Transverse colon (tissue), 4 donors: ENCODE results near the gene PTPRF. TPM values are rescaled to one million over a fixed set of nuclear protein-coding genes. Genes with fewer than 3 reads are reported as not detected.

Experiments used
- DNase-seq: peaks from one replicate; pipeline ENCODE4 v3.0.0-alpha.2; 2019
- H3K27ac ChIP-seq, 4 donors: fragments of 200-600 bp; sonication (generic); 2 replicates each; pipeline ENCODE4 v1.5.1; 2016 to 2018; ENCODE audit warnings: inconsistent platforms in 4 of 4
- H3K27me3 ChIP-seq: fragments of 200-600 bp; sonication (generic); 2 replicates; pipeline ENCODE4 v1.5.1; 2017; ENCODE audit warnings: inconsistent platforms
- H3K36me3 ChIP-seq, 4 donors: fragments of 200-600 bp; sonication (generic); 2 replicates each; pipeline ENCODE4 v1.5.1; 2017 to 2019; ENCODE audit warnings: inconsistent platforms in 4 of 4
- H3K4me1 ChIP-seq, 4 donors: fragments of 200-600 bp; sonication (generic); 2 replicates each; pipeline ENCODE4 v1.5.1; 2017 to 2020; ENCODE audit warnings: inconsistent platforms in 4 of 4
- H3K4me3 ChIP-seq, 4 donors: fragments of 200-600 bp; sonication (generic); 1 replicate in 1 of 4; 2 replicates in 3 of 4; pipeline versions ENCODE4 v1.5.1 to v1.6.1; 2017 to 2019; ENCODE audit warnings: inconsistent platforms in 4 of 4
- H3K9me3 ChIP-seq, 2 donors: fragments of 200-600 bp; sonication (generic); 2 replicates each; pipeline ENCODE4 v1.5.1; 2017 to 2019; ENCODE audit warnings: inconsistent platforms in 2 of 2
- EP300 ChIP-seq: sonication (generic); formaldehyde crosslinking; IDR thresholded peaks from one replicate; pipeline ENCODE4 v1.6.1; 2017; ENCODE audit warnings: antibody characterized with exemption, low read depth
- POLR2A ChIP-seq: fragments of 450-650 bp; IDR thresholded peaks from one replicate; pipeline ENCODE4 v1.6.1; 2016; ENCODE audit warnings: antibody characterized with exemption, mild to moderate bottlenecking, moderate library complexity
- POLR2AphosphoS5 ChIP-seq, 3 donors: sonication (generic); formaldehyde crosslinking; IDR thresholded peaks; one replicate each; pipeline ENCODE4 v1.6.1; 2016; ENCODE audit warnings: antibody characterized with exemption in 3 of 3
- WGBS, 2 donors: methylation state at CpG; one replicate each; pipeline ENCODE4 v1.1.5; 2018; ENCODE audit warnings: low coverage in 1 of 2; 5-methylcytosine and 5-hydroxymethylcytosine counted together
- in situ Hi-C, 4 donors: fragments of 200-750 bp; cut with MboI; loops; one replicate each; pipeline versions ENCODE4 v1.15.0 to v1.15.1; 2017; ENCODE audit warnings: low sequenced_read_pairs in 3 of 4, low pct_ligation_motif_present in 1 of 4, low pct_unique_long_range_greater_than_20kb in 1 of 4
- intact Hi-C: fragments of 100-400 bp; cut with DNase I; formaldehyde crosslinking; loops from one replicate; pipeline ENCODE4 v1.15.1; 2023; ENCODE audit warnings: low total_unique reads
- total RNA-seq, 4 donors: library from RNA; depleted of rRNA; stranded (reverse); fragments of >200 nt; gene quantifications; one replicate each; pipeline ENCODE4 v1.1.0, GENCODE V29; 2016
- TF ChIP-seq, protein P1 (sequence below), 5 experiments: fragments of 200-600 bp in 3 of 5; fragments of 450-650 bp in 2 of 5; sonication (generic) in 3 of 5; IDR thresholded peaks; 1 replicate in 2 of 5; 2 replicates in 3 of 5; pipeline ENCODE4 v1.5.1; 2016 to 2017; ENCODE audit warnings: antibody characterized with exemption in 5 of 5, inconsistent platforms in 3 of 5, mild to moderate bottlenecking in 2 of 5, moderate library complexity in 1 of 5

Gene PTPRF
- total RNA-seq, 4 donors from 2014 or later: 278 to 549 (median 404) TPM

DNA sequence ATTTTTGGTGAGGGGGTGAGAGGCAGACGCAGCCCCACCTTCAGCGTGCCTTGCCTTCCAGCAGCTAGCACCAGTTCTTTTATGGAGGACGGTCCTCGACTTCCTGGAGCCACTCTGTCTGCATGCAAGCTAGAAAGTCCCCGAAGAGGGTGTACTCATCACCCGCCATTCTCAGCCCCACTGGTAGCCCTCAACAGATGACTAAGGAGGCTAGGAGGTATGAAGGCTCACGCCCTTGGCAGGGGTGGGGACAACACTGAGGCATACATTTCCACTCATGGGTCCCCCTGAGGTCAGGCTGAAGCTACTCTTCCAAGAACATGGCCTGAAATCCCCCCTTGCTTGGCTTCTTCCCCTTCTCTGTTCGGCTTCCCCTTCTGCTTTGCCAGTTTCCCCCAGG lies 8.9 kb upstream of the PTPRF start:
- no peak overlapping the region for H3K4me3 ChIP-seq
- peaks cover 6% of the 10 kb centered on the region for H3K27me3 ChIP-seq
- 67 to 92% methylated on average over 4 to 8 of the region's 8 CpGs for WGBS, 2 donors
- peaks cover 0 to 27% (median 8%) of the 10 kb centered on the region in 4 donors for H3K4me1 ChIP-seq
- in situ Hi-C loops: no loop called here
- H3K27ac ChIP-seq: no peak overlapping the region
- no peaks in the 10 kb centered on the region for H3K36me3 ChIP-seq
- intact Hi-C loops: loop anchor here (10.0 kb wide), 1 partner anchor 523 kb away; no protein-coding TSS in a partner anchor
- no peak for DNase-seq
- TF ChIP-seq, protein P1, sequence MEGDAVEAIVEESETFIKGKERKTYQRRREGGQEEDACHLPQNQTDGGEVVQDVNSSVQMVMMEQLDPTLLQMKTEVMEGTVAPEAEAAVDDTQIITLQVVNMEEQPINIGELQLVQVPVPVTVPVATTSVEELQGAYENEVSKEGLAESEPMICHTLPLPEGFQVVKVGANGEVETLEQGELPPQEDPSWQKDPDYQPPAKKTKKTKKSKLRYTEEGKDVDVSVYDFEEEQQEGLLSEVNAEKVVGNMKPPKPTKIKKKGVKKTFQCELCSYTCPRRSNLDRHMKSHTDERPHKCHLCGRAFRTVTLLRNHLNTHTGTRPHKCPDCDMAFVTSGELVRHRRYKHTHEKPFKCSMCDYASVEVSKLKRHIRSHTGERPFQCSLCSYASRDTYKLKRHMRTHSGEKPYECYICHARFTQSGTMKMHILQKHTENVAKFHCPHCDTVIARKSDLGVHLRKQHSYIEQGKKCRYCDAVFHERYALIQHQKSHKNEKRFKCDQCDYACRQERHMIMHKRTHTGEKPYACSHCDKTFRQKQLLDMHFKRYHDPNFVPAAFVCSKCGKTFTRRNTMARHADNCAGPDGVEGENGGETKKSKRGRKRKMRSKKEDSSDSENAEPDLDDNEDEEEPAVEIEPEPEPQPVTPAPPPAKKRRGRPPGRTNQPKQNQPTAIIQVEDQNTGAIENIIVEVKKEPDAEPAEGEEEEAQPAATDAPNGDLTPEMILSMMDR (IDR thresholded peaks at IDR 0.05): no peak
- TF ChIP-seq EP300 (no peak), POLR2A (no peak), POLR2AphosphoS5 (IDR thresholded peaks at IDR 0.05) (no peak)
- H3K9me3 ChIP-seq: no peaks in the 10 kb centered on the region

DNA sequence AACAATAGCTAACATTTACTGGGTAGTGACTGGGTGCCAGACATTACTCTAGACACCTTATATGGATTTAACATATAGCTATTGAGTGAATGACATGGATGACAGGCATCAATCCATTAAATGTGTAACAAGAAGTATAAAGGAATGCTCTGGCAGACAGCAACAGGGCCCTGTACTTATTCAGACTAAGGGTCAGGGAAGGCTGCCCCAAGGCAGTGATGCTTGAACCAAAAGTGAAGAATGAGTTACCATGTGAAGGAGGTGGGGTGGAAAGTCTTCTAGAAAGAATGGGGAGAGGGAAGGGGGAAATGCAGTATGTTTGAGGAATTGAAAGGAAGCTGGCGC lies 8.3 kb upstream of the PTPRF start:
- H3K4me1 ChIP-seq: peaks cover 0 to 27% (median 8%) of the 10 kb centered on the region in 4 donors
- in situ Hi-C loops (no loop called here), intact Hi-C loops (loop anchor here (10.0 kb wide), 1 partner anchor 522 kb away; no protein-coding TSS in a partner anchor)
- no peaks in the 10 kb centered on the region for H3K36me3 ChIP-seq
- TF ChIP-seq POLR2A: no peak
- TF ChIP-seq EP300: no peak
- TF ChIP-seq, protein P1 (IDR thresholded peaks at IDR 0.05): no peak
- no peak for TF ChIP-seq POLR2AphosphoS5 (IDR thresholded peaks at IDR 0.05)
- peaks cover 6% of the 10 kb centered on the region for H3K27me3 ChIP-seq
- H3K9me3 ChIP-seq: no peaks in the 10 kb centered on the region
- no peak overlapping the region for H3K4me3 ChIP-seq
- no peak for DNase-seq
- 83 to 94% methylated on average over 1 of the region's 1 CpG for WGBS, 2 donors
- peak overlapping the region; percentile 44 to 75 (median 56) for H3K27ac ChIP-seq

DNA sequence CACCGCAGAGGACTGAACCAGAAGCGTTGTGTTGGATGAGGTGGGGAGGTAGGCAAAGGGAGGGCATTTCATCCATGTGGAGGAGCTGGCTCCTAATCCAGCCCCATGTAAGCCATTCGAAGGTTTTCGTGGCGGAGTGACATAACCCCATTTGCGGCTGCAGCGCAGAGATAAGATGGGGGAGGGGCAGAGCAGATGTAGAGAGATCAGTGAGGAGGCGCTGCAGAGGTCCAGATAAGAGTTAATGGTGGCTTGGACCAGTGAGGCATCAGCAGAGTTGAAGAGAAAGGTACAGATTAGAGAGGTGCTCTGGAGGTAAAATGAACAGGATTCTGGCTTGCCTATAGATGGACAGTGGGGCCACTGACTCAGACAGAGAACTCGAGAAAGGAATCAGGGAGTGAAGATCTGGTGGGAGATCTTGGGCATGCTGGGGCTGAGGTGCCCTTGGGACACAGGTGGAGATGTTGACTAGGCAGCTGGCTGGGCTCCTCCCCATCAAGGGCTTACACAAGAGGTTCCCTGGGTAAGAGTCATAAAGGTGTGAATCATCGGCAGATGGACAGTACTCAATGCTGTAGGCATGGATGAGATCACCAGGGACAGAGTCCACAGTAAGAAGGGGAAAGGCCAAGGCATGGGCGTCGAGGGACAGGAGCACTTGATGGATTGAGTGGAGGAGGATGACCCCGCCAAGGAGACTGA lies 7.8 kb upstream of the PTPRF start:
- in situ Hi-C loops (no loop called here), intact Hi-C loops (loop anchor here (10.0 kb wide), 1 partner anchor 522 kb away; no protein-coding TSS in a partner anchor)

DNA sequence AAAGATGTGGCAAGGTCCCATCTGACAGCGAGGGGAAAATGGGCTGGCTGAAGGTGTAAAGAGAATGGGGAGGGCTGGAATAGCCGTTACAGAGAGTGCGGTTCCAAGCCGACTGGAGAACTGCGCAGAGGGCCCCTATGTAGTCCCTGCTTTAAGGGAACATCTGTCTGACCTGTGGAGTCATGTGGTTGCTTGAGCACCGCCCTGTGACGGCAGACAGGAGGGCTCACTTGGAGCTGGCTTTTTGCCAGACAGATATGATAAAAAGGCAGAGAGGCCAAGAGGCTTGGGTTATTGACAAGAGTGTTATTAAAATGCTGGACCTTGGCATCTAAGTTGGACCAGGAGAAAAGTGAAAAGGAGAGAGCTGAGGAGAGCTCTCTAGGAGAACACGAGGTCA lies 5.9 kb upstream of the PTPRF start:
- WGBS, 2 donors: 65 to 83% methylated on average over 1 to 8 of the region's 8 CpGs
- Histone ChIP-seq H3K27ac (peak overlapping the region in 3 of 4 donors; percentile 46 to 75 (median 71)), H3K9me3 (no peaks in the 10 kb centered on the region), H3K4me3 (no peak overlapping the region), H3K27me3 (no peaks in the 10 kb centered on the region), H3K4me1 (peaks cover under 1 to 34% (median 14%) of the 10 kb centered on the region in 4 donors), H3K36me3 (no peaks in the 10 kb centered on the region)
- in situ Hi-C loops (loop anchor here in 1 of 4 donors (25.0 kb wide), 1 partner anchor 412 kb away; the partner anchor contains the start of genes ARTN and IPO13), intact Hi-C loops (loop anchor here (5.0 to 10.0 kb wide), 2 partner anchors 122 to 520 kb away; no protein-coding TSS in a partner anchor)
- TF ChIP-seq, protein P1 (IDR thresholded peaks at IDR 0.05): no peak
- TF ChIP-seq EP300: no peak
- peak; percentile 18 to 74 (median 55) for TF ChIP-seq POLR2AphosphoS5 (IDR thresholded peaks at IDR 0.05)
- TF ChIP-seq POLR2A: peak; percentile 45
- peak; percentile 69 for DNase-seq

More for the DNA sequence above, 7.8 kb upstream of the PTPRF start:
- Histone ChIP-seq H3K36me3 (no peaks in the 10 kb centered on the region), H3K4me1 (peaks cover 0 to 27% (median 8%) of the 10 kb centered on the region in 4 donors), H3K9me3 (no peaks in the 10 kb centered on the region), H3K27ac (peak overlapping the region; percentile 45 to 75 (median 64)), H3K27me3 (peaks cover 6% of the 10 kb centered on the region), H3K4me3 (no peak overlapping the region)
- TF ChIP-seq, protein P1 (IDR thresholded peaks at IDR 0.05): no peak
- peak; percentile 20 for TF ChIP-seq POLR2A
- peak; percentile 10 to 86 (median 82) for TF ChIP-seq POLR2AphosphoS5 (IDR thresholded peaks at IDR 0.05)
- TF ChIP-seq EP300: peak; percentile 81
- 70 to 74% methylated on average over 6 to 13 of the region's 13 CpGs for WGBS, 2 donors
- DNase-seq: peak; percentile 81
